Measurements from ENCODE around the gene ASIP. TPM values are rescaled to one million over a fixed set of nuclear protein-coding genes. Genes with fewer than 3 reads are reported as not detected.

Gene ASIP
- total RNA-seq, 1 donor from 2014 or later, result 1.1 TPM

DNA sequence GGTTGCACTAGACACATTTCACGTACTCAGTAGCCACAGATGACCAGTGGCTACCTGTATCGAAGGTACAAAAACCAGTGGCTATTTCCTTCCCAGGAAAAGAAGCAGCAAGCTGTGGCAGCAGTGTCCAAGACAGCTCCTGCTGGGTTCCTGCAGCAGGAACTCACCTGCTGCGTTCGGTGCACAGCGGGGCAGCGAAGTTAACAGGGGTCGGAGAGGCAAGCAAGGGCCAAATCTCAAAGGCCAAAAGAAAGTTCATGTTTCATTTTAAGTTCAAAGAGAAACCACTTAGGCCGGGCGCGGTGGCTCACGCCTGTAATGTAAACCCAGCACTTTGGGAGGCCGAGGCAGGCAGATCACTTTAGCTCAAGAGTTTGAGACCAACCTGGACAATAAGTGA is 26.9 kb downstream of the ASIP start:
- peaks cover 17% of the 10 kb centered on the region for H3K36me3 Mint-ChIP-seq
- peaks cover 4% of the 10 kb centered on the region for H3K27me3 Mint-ChIP-seq
- H3K27ac Mint-ChIP-seq, result no peak overlapping the region
- no peak for DNase-seq (ENCODE audit: extremely low spot score, unreplicated experiment)
- peak overlapping the region; percentile 71 for H3K4me3 Mint-ChIP-seq
- peaks cover 13% of the 10 kb centered on the region for H3K4me1 Mint-ChIP-seq (ENCODE audit: unreplicated experiment)
- H3K9me3 Mint-ChIP-seq, result no peaks in the 10 kb centered on the region
- no peak for TF ChIP-seq CTCF (conservative IDR thresholded peaks at IDR 0.05)

GRCh38 chr20:34268851-34269636 is 27.8 kb downstream of the ASIP start:
- H3K36me3 Mint-ChIP-seq, result peaks cover 26% of the 10 kb centered on the region
- H3K9me3 Mint-ChIP-seq, result no peaks in the 10 kb centered on the region
- H3K27ac Mint-ChIP-seq, result no peak overlapping the region
- H3K4me3 Mint-ChIP-seq, result peak overlapping the region; percentile 82
- no peak for DNase-seq (ENCODE audit: extremely low spot score, unreplicated experiment)
- peaks cover 22% of the 10 kb centered on the region for H3K4me1 Mint-ChIP-seq (ENCODE audit: unreplicated experiment)
- peaks cover 4% of the 10 kb centered on the region for H3K27me3 Mint-ChIP-seq
- TF ChIP-seq CTCF (conservative IDR thresholded peaks at IDR 0.05), result no peak

DNA sequence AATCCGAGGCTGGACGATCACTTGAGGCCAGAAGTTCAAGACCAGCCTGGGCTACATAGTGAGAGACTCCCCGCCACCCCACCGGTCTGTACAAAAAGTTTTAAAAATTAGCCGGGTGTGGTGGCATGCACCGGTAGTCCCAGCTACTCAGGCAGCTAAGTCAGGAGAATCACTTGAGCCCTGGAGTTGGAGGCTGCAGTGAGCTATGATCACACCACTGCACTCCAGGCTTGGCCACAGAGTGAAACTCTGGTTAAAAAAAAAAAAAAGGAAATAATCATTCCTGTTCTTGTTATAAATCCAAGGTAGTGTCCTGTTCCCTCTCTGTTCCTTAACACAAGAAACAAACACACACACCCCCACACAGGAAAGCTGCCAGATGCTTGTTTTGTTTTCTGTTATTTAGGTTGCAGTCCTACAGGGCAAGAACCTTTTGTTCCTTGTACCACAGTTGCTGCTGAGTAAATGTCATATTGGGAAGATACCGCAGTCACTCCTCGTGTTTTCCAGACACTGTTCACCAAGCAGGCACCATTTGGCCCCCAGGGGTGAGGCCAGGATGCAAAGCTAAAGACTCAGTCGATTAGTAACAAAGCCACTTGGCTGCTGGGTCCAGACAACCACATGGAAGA is 28.9 kb downstream of the ASIP start:
- H3K27ac Mint-ChIP-seq, result no peak overlapping the region
- peaks cover 23% of the 10 kb centered on the region for H3K4me1 Mint-ChIP-seq (ENCODE audit: unreplicated experiment)
- no peak for TF ChIP-seq CTCF (conservative IDR thresholded peaks at IDR 0.05)
- H3K4me3 Mint-ChIP-seq, result no peak overlapping the region
- peaks cover 31% of the 10 kb centered on the region for H3K36me3 Mint-ChIP-seq
- DNase-seq (ENCODE audit: extremely low spot score, unreplicated experiment), result no peak
- H3K27me3 Mint-ChIP-seq, result peaks cover 4% of the 10 kb centered on the region
- H3K9me3 Mint-ChIP-seq, result no peaks in the 10 kb centered on the region

DNA sequence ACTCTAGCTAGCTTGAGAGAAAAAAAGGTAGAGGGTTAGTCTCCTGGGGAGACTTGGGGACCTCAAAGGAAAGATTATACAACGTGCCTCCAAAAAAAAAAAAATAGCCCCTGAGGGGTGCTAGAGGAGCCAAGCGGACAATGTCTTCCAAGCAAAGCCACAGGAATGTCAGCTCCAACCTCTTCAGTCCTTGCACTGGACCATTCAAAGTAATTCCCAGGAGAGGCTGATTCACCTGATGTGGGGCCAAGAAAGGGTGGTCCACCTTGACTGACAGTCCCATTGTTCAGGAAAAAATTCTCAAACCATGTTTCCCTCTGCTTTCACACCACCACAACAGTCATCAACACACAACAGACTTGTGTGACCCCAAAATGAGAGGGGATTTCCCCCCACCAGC is 30.7 kb downstream of the ASIP start:
- no peak for TF ChIP-seq CTCF (conservative IDR thresholded peaks at IDR 0.05)
- Mint-ChIP-seq H3K36me3 (peaks cover 35% of the 10 kb centered on the region), H3K4me3 (no peak overlapping the region), H3K27me3 (peaks cover 4% of the 10 kb centered on the region), H3K27ac (no peak overlapping the region), H3K9me3 (no peaks in the 10 kb centered on the region), H3K4me1 (ENCODE audit: unreplicated experiment) (peaks cover 23% of the 10 kb centered on the region)
- no peak for DNase-seq (ENCODE audit: extremely low spot score, unreplicated experiment)

GRCh38 chr20:34274694-34275093 is 33.5 kb downstream of the ASIP start:
- Mint-ChIP-seq H3K9me3 (no peaks in the 10 kb centered on the region), H3K27me3 (no peaks in the 10 kb centered on the region), H3K4me3 (no peak overlapping the region), H3K27ac (no peak overlapping the region), H3K36me3 (peaks cover 55% of the 10 kb centered on the region), H3K4me1 (ENCODE audit: unreplicated experiment) (peaks cover 20% of the 10 kb centered on the region)
- TF ChIP-seq CTCF (conservative IDR thresholded peaks at IDR 0.05), result no peak
- DNase-seq (ENCODE audit: extremely low spot score, unreplicated experiment), result no peak

All from type B pancreatic cell (in vitro differentiated cells).